Calu3 (cell line): ENCODE results near the gene STYXL2. TPM values are rescaled to one million over a fixed set of nuclear protein-coding genes. Genes with fewer than 3 reads are reported as not detected.

Experiments used
- BruUV-seq: library from RNA; stranded (reverse); fragments of 400-500 nt; replicated peaks from 2 replicates; lab custom pipeline; 2021; lab: Mats Ljungman, UMichigan
- CTCF ChIA-PET: fragments of 300-600 bp; sonication (Branson Sonifier 250); formaldehyde crosslinking; loops from one replicate; lab custom pipeline; 2022; ENCODE audit warnings: antibody characterized with exemption; lab: Charles Lee
- DNase-seq: peaks from one replicate; pipeline ENCODE4 v3.0.0; 2022
- H3K27ac Mint-ChIP-seq: one replicate; pipeline ENCODE4 v1.8.0; 2022; ENCODE audit warnings: mixed read lengths; ENCODE audit not compliant: unreplicated experiment
- H3K27me3 Mint-ChIP-seq: one replicate; pipeline ENCODE4 v1.8.0; 2022; ENCODE audit warnings: mixed read lengths; ENCODE audit not compliant: unreplicated experiment
- H3K36me3 Mint-ChIP-seq: one replicate; pipeline ENCODE4 v1.8.0; 2022; ENCODE audit warnings: mild to moderate bottlenecking, moderate library complexity, mixed read lengths; ENCODE audit not compliant: insufficient read depth, unreplicated experiment
- H3K4me1 Mint-ChIP-seq: one replicate; pipeline ENCODE4 v1.8.0; 2022; ENCODE audit warnings: mild to moderate bottlenecking, low read depth, mixed read lengths; ENCODE audit not compliant: unreplicated experiment
- H3K4me3 Mint-ChIP-seq: one replicate; pipeline ENCODE4 v1.8.0; 2022; ENCODE audit warnings: mild to moderate bottlenecking, low read depth, moderate library complexity, mixed read lengths; ENCODE audit not compliant: unreplicated experiment
- H3K9me3 Mint-ChIP-seq: one replicate; pipeline ENCODE4 v1.8.0; 2022; ENCODE audit warnings: low read depth, mixed read lengths; ENCODE audit not compliant: unreplicated experiment
- intact Hi-C: fragments of 100-400 bp; cut with micrococcal nuclease; formaldehyde crosslinking; loops from one replicate; pipeline ENCODE4 v1.10.0; 2022; ENCODE audit not compliant: unreplicated experiment
- total RNA-seq: library from RNA; stranded (reverse); gene quantifications from 2 replicates; pipeline ENCODE4 v1.2.3, GENCODE V29; 2022
- TF ChIP-seq, protein P1 (sequence below): fragments of 200-600 bp; IDR thresholded peaks from one replicate; pipeline ENCODE4 v1.8.0; 2022; ENCODE audit warnings: antibody characterized with exemption; ENCODE audit not compliant: unreplicated experiment

The STYXL2 gene
- total RNA-seq, 1 experiment from 2014 or later: not detected

DNA sequence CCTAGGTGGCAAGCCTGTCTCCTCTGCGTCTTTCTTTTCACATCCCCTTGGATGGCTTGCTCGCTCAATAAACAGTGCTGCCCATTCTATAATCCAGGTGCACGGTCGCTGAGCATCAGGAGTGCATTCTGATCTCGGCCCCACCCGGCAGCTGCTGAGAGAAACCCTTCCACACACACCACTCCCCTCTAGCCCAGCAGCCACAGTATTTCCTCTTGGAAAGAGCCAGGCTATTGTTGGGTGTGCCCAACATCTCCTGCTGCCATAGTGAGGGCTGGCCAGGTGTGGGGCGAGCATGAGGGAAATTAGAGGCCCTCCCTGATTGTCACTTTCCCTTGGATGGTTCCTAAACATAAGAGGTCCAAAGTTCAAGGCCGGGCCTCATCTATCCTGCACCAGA, 28.4 kb upstream of the STYXL2 start:
- Mint-ChIP-seq H3K9me3 (no peaks in the 10 kb centered on the region), H3K4me1 (peaks cover 15% of the 10 kb centered on the region), H3K36me3 (peaks cover 11% of the 10 kb centered on the region), H3K27ac (no peak overlapping the region), H3K4me3 (no peak overlapping the region), H3K27me3 (no peaks in the 10 kb centered on the region)
- TF ChIP-seq, protein P1, sequence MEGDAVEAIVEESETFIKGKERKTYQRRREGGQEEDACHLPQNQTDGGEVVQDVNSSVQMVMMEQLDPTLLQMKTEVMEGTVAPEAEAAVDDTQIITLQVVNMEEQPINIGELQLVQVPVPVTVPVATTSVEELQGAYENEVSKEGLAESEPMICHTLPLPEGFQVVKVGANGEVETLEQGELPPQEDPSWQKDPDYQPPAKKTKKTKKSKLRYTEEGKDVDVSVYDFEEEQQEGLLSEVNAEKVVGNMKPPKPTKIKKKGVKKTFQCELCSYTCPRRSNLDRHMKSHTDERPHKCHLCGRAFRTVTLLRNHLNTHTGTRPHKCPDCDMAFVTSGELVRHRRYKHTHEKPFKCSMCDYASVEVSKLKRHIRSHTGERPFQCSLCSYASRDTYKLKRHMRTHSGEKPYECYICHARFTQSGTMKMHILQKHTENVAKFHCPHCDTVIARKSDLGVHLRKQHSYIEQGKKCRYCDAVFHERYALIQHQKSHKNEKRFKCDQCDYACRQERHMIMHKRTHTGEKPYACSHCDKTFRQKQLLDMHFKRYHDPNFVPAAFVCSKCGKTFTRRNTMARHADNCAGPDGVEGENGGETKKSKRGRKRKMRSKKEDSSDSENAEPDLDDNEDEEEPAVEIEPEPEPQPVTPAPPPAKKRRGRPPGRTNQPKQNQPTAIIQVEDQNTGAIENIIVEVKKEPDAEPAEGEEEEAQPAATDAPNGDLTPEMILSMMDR: no peak
- DNase-seq: no peak
- CTCF ChIA-PET: interaction anchor here (0.6 to 1.3 kb wide), 3 partner anchors 155 to 1532 kb away, joined by 3 to 4 read pairs (median 3); partner anchors contain the start of gene POU2F1
- no TSS peak for BruUV-seq
- intact Hi-C loops: loop anchor here (5.0 to 10.0 kb wide), 2 partner anchors 279 to 467 kb away; no protein-coding TSS in a partner anchor

DNA sequence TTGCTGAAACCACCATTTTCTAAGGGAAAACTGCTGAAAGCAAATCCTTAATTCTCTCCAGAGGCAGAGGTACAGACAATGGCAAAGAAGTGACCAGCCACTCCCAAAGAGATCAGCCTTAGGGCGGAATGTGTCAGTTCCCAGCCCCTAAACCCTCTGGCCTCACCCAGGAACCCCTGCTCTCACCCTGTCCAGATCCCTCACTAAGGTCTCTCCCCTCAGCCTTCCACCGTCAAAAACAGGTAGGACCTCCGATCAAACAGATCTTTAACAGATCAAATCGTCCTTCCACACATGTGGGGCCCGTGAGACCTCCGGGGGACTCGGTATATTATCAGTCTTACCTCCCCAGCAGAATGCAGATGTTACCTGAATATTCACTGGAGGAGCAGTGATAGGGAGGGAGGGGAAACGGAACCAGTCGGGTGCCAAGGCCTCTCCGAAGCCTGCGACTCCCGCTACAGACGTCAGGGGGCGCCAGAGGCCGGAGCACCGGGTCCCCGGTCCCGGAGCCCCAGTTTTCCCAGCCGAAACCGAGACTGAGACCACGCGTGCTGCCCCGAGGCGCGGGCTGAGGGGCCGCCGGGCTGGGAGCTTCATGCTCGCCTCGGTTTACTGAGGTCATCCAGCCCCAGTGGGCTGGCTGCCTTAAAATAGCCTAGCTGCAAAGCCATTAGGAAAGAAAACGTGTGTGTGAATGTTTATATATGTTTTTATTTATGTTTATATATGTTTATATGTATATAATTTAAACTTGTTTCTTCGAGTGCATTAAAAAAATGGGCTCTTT, 27.3 kb upstream of the STYXL2 start:
- H3K4me3 Mint-ChIP-seq: peak overlapping the region; percentile 59
- H3K27me3 Mint-ChIP-seq: no peaks in the 10 kb centered on the region
- DNase-seq: peak; percentile 92
- peaks cover 11% of the 10 kb centered on the region for H3K36me3 Mint-ChIP-seq
- H3K4me1 Mint-ChIP-seq: peaks cover 7% of the 10 kb centered on the region
- H3K9me3 Mint-ChIP-seq: no peaks in the 10 kb centered on the region
- TF ChIP-seq, protein P1: peak; percentile 96
- no peak overlapping the region for H3K27ac Mint-ChIP-seq
- CTCF ChIA-PET: interaction anchor here (1.0 to 1.5 kb wide), 2 partner anchors 154 to 156 kb away, joined by 3 to 8 read pairs; partner anchors contain the start of gene POU2F1
- intact Hi-C loops: loop anchor here (1.0 to 10.0 kb wide), 6 partner anchors 39 to 466 kb away; partner anchors contain the start of gene POU2F1
- BruUV-seq: no TSS peak

DNA sequence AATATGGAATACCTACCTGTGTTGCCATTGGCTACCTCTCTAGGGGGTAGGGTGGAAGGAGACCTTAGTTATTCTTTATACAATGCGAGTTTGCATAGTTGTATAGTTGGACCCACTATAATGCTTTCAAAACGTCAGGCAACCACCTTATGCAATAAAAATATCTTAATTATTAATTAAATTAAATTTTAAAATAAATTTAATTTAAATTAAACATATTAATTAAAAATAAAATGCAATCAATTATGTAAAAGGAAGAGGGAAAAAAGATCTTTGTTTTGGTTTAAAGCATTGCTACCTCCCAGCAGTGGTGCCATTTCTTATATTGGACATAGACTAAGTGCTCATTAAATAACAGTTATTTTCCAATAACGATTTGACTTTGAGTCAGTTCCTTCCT, 26.0 kb upstream of the STYXL2 start:
- no peak overlapping the region for H3K27ac Mint-ChIP-seq
- TF ChIP-seq, protein P1: no peak
- BruUV-seq: no TSS peak
- no peaks in the 10 kb centered on the region for H3K27me3 Mint-ChIP-seq
- H3K9me3 Mint-ChIP-seq: no peaks in the 10 kb centered on the region
- peaks cover 3% of the 10 kb centered on the region for H3K4me1 Mint-ChIP-seq
- DNase-seq: no peak
- intact Hi-C loops: loop anchor here (1.0 to 10.0 kb wide), 4 partner anchors 37 to 464 kb away; partner anchors contain the start of gene POU2F1
- H3K36me3 Mint-ChIP-seq: peaks cover 6% of the 10 kb centered on the region
- no peak overlapping the region for H3K4me3 Mint-ChIP-seq
- CTCF ChIA-PET: no interaction called here

DNA sequence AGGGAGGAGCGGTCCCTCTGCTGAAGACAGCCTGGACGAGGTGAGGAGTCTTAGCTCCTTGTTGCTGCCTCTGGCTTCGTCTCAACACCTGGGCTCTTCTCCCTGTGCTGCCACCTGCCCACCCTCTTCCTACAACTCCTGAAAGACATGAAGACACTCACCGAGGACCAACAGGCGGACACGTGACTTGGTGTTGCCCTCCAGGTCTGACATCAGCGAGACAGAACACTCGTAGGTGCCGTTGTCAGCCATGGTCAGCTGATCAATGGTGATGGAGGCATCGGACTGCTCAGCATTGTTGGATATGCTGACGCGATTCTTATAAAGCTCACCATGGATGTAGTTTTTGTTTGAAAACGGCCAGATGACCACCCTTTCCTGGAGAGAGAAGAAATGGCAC, 25.1 kb upstream of the STYXL2 start:
- Mint-ChIP-seq H3K4me3 (no peak overlapping the region), H3K9me3 (no peaks in the 10 kb centered on the region), H3K27ac (no peak overlapping the region), H3K36me3 (peaks cover 5% of the 10 kb centered on the region), H3K27me3 (no peaks in the 10 kb centered on the region), H3K4me1 (no peaks in the 10 kb centered on the region)
- TF ChIP-seq, protein P1: no peak
- DNase-seq: no peak
- BruUV-seq: no TSS peak
- intact Hi-C loops: loop anchor here (5.0 to 10.0 kb wide), 2 partner anchors 276 to 464 kb away; no protein-coding TSS in a partner anchor
- CTCF ChIA-PET: no interaction called here
